H1 (cell line): Measurements from ENCODE around the gene NUP210L. TPM values are rescaled to one million over a fixed set of nuclear protein-coding genes. Genes with fewer than 3 reads are reported as not detected.

Source experiments
- CTCF ChIA-PET: fragments of 300-600 bp; sonication (Branson Sonifier 250); formaldehyde crosslinking; loops from one replicate; lab custom pipeline; 2021; ENCODE audit not compliant: partially characterized antibody; lab: Charles Lee
- POLR2A ChIA-PET: fragments of 300-600 bp; sonication (Branson Sonifier 250); formaldehyde crosslinking; loops from one replicate; lab custom pipeline; 2021; ENCODE audit warnings: inconsistent platforms; ENCODE audit not compliant: partially characterized antibody; lab: Charles Lee
- DNase-seq, 2 experiments: peaks; one replicate each; pipeline versions ENCODE4 v3.0.0 to v3.0.0-alpha.2; 2010 to 2022; ENCODE audit warnings: low spot score in 2 of 2, low read depth in 1 of 2, mixed read lengths in 1 of 2
- FAIRE-seq: peaks from 2 replicates; lab custom pipeline; 2011; peaks lifted over from hg19 to GRCh38; lab: Jason Lieb, UNC
- H2AFZ ChIP-seq: 2 replicates; pipeline ENCODE4 v1.8.1; 2012; ENCODE audit warnings: low read length, inconsistent platforms
- H2AK5ac ChIP-seq: 2 replicates; pipeline ENCODE4 v1.6.1; 2013; ENCODE audit warnings: low read depth, low read length
- H2BK120ac ChIP-seq: replicated peaks from 2 replicates; pipeline ENCODE3; 2013; ENCODE audit warnings: low read depth, low read length, inconsistent platforms
- H2BK12ac ChIP-seq: 2 replicates; pipeline ENCODE4 v1.6.1; 2013; ENCODE audit warnings: low read depth, low read length
- H2BK15ac ChIP-seq: 2 replicates; pipeline ENCODE4 v1.6.1; 2013; ENCODE audit warnings: low read length
- H2BK20ac ChIP-seq: 2 replicates; pipeline ENCODE4 v1.6.1; 2013; ENCODE audit warnings: low read length
- H2BK5ac ChIP-seq: 2 replicates; pipeline ENCODE4 v1.6.1; 2013; ENCODE audit warnings: low read depth, low read length
- H3K14ac ChIP-seq: 2 replicates; pipeline ENCODE4 v1.6.1; 2013; ENCODE audit warnings: inconsistent platforms; ENCODE audit not compliant: insufficient read length
- H3K18ac ChIP-seq: 2 replicates; pipeline ENCODE4 v1.6.1; 2013; ENCODE audit warnings: low read length; ENCODE audit errors: extremely low read depth
- H3K23ac ChIP-seq: 2 replicates; pipeline ENCODE4 v1.6.1; 2013; ENCODE audit warnings: inconsistent platforms; ENCODE audit not compliant: insufficient read length
- H3K23me2 ChIP-seq: 2 replicates; pipeline ENCODE4 v1.6.1; 2013; ENCODE audit warnings: low read depth, low read length
- H3K27ac ChIP-seq: 2 replicates; pipeline ENCODE4 v1.6.1; 2011; ENCODE audit warnings: low read depth, low read length, inconsistent platforms
- H3K27me3 ChIP-seq, 4 experiments: replicated peaks in 1 of 4; 1 replicate in 1 of 4; 2 replicates in 3 of 4; pipeline versions ENCODE4 v1.6.1 to v1.8.1; 2011 to 2013; ENCODE audit warnings: low read length in 3 of 4, mild to moderate bottlenecking in 3 of 4, inconsistent platforms in 2 of 4, mixed read lengths in 2 of 4, moderate library complexity in 1 of 4; ENCODE audit not compliant: control insufficient read depth in 3 of 4, insufficient read depth in 3 of 4; ENCODE audit errors: extremely low read depth in 1 of 4
- H3K36me3 ChIP-seq, 4 experiments: 2 replicates each; pipeline versions ENCODE4 v1.6.1 to v1.8.1; 2011 to 2013; ENCODE audit warnings: mild to moderate bottlenecking in 4 of 4, low read length in 3 of 4, moderate library complexity in 2 of 4, control low read depth in 1 of 4, inconsistent platforms in 1 of 4; ENCODE audit not compliant: insufficient read depth in 4 of 4, control insufficient read depth in 2 of 4
- H3K4ac ChIP-seq: replicated peaks from 2 replicates; pipeline ENCODE3; 2013; ENCODE audit warnings: low read length, low read depth, mixed read lengths, inconsistent platforms; ENCODE audit not compliant: insufficient read length
- H3K4me1 ChIP-seq, 4 experiments: replicated peaks in 1 of 4; 1 replicate in 1 of 4; 2 replicates in 3 of 4; pipeline versions ENCODE4 v1.6.1 to v1.8.1; 2011 to 2013; ENCODE audit warnings: low read length in 3 of 4, inconsistent platforms in 2 of 4, mixed read lengths in 1 of 4; ENCODE audit not compliant: insufficient read depth in 4 of 4, control insufficient read depth in 3 of 4
- H3K4me2 ChIP-seq, 2 experiments: 2 replicates each; pipeline versions ENCODE4 v1.6.1 to v1.8.1; 2011 to 2013; ENCODE audit warnings: low read depth in 2 of 2, low read length in 2 of 2, control low read depth in 1 of 2, inconsistent platforms in 1 of 2, mild to moderate bottlenecking in 1 of 2; ENCODE audit not compliant: insufficient read depth in 1 of 2
- H3K4me3 ChIP-seq, 4 experiments: fragments of 200-600, 300-600 bp in 1 of 4; sonication (generic), shearing (Covaris generic), sonication (Bioruptor Twin) in 1 of 4; 2 replicates each; pipeline versions ENCODE4 v1.5.1 to v1.8.1; 2011 to 2016; ENCODE audit warnings: low read length in 4 of 4, low read depth in 3 of 4, control low read depth in 2 of 4, inconsistent platforms in 2 of 4, mild to moderate bottlenecking in 2 of 4, mixed read lengths in 1 of 4, moderate library complexity in 1 of 4; ENCODE audit not compliant: insufficient read depth in 2 of 4; ENCODE audit errors: extremely low read depth in 1 of 4
- H3K56ac ChIP-seq: replicated peaks from 2 replicates; pipeline ENCODE3; 2013; ENCODE audit warnings: low read depth, mild to moderate bottlenecking, mixed read lengths, low read length, inconsistent platforms; ENCODE audit not compliant: insufficient read length
- H3K79me1 ChIP-seq: 2 replicates; pipeline ENCODE4 v1.6.1; 2013; ENCODE audit warnings: low read depth, low read length, control low read depth
- H3K79me2 ChIP-seq, 2 experiments: 2 replicates each; pipeline versions ENCODE4 v1.6.1 to v1.8.1; 2012 to 2013; ENCODE audit warnings: low read length in 2 of 2, mild to moderate bottlenecking in 2 of 2, inconsistent platforms in 1 of 2; ENCODE audit not compliant: insufficient read depth in 2 of 2, control insufficient read depth in 1 of 2
- H3K9ac ChIP-seq, 4 experiments: replicated peaks in 1 of 4; 1 replicate in 1 of 4; 2 replicates in 3 of 4; pipeline versions ENCODE4 v1.6.1 to v1.8.1; 2011 to 2013; ENCODE audit warnings: low read depth in 3 of 4, low read length in 3 of 4, control low read depth in 2 of 4, mild to moderate bottlenecking in 2 of 4, moderate library complexity in 2 of 4, inconsistent platforms in 1 of 4; ENCODE audit errors: extremely low read depth in 1 of 4
- H3K9me3 ChIP-seq, 2 experiments: 2 replicates each; pipeline versions ENCODE4 v1.6.1 to v1.8.1; 2012 to 2013; ENCODE audit warnings: mild to moderate bottlenecking in 2 of 2, moderate library complexity in 2 of 2, control low read depth in 1 of 2, inconsistent platforms in 1 of 2, low read depth in 1 of 2, low read length in 1 of 2, mixed read lengths in 1 of 2; ENCODE audit not compliant: insufficient read depth in 2 of 2
- H4K20me1 ChIP-seq, 2 experiments: replicated peaks in 1 of 2; 2 replicates each; pipeline versions ENCODE3 to v1.8.1; 2011 to 2013; ENCODE audit warnings: inconsistent platforms in 2 of 2, low read length in 2 of 2, mild to moderate bottlenecking in 1 of 2; ENCODE audit not compliant: insufficient read depth in 2 of 2, control insufficient read depth in 1 of 2
- H4K5ac ChIP-seq: 2 replicates; pipeline ENCODE4 v1.6.1; 2013; ENCODE audit warnings: low read length, low read depth, mixed read lengths, inconsistent platforms; ENCODE audit not compliant: insufficient read length
- H4K8ac ChIP-seq: 2 replicates; pipeline ENCODE4 v1.8.0; 2013; ENCODE audit warnings: mild to moderate bottlenecking, moderate library complexity, low read length, inconsistent platforms; ENCODE audit not compliant: insufficient read depth; ENCODE audit errors: extremely low read depth
- H4K91ac ChIP-seq: replicated peaks from 2 replicates; pipeline ENCODE3; 2013; ENCODE audit warnings: low read length, mixed read lengths, inconsistent platforms; ENCODE audit not compliant: insufficient read length
- NRF1 ChIP-seq: IDR thresholded peaks from 2 replicates; pipeline ENCODE4 v1.6.1; 2011; ENCODE audit warnings: mild to moderate bottlenecking, low read depth, low read length, improper control_type of control experiment
- polyA plus RNA-seq, 7 experiments: library from polyadenylated mRNA; depleted of rRNA in 3 of 7; stranded (reverse) in 5 of 7; unstranded in 2 of 7; fragments of >200 nt in 5 of 7; fragments of 200-250 nt in 2 of 7; gene quantifications; 1 replicate in 5 of 7; 2 replicates in 1 of 7; 4 replicates in 1 of 7; pipeline versions ENCODE4 v1.2.1 to v1.2.3, GENCODE V29; 2011 to 2013; ENCODE audit warnings: missing spikeins in 2 of 7, mixed read lengths in 2 of 7
- total RNA-seq: library from RNA; stranded (reverse); fragmentation: NEBNext Ultra II Directional; extraction: Animal tissue kit (Norgen Biotek cat#: 25700); gene quantifications from 2 replicates; pipeline ENCODE4 v1.2.1, GENCODE V29; 2021

The NUP210L gene
- total and polyA plus RNA-seq, 2 of the 8 experiments (the other 6 are each of a cell fraction or from before 2014, with no cell fraction given) = not detected

DNA sequence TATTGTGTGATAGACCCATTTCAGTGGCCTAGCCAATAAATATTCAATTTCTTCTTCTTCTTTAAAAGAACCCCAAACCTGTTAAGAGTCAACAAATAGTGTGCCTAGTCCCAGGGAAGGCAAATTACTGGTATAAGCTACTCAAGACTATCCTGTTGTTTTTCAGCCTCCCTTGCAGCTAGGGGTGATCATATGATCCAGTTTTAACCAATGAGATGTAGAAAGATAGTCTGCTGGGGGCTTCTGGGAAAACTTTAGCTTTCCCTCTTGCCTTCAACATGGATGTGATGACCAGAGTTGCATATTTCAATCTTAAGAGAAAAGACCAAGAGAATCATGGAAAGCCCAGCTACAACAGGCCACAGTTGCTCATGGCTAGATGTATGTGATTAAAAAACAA is 4.7 kb upstream of the NUP210L start:
- peaks cover 0 to 16% of the 10 kb centered on the region in 2 experiments; a peak in 2 of 4 replicates for H3K79me2 ChIP-seq
- no peak overlapping the region for H2BK12ac ChIP-seq
- no peaks in the 10 kb centered on the region; the same call in 1 of the 2 replicates for H3K23me2 ChIP-seq
- POLR2A ChIA-PET = interaction anchor here (0.8 to 1.9 kb wide), 10 partner anchors 8 to 166 kb away, joined by 3 to 10 read pairs (median 4); no protein-coding TSS in a partner anchor
- no peak overlapping the region for H2BK20ac ChIP-seq
- no peak overlapping the region for H4K8ac ChIP-seq
- no peaks in the 10 kb centered on the region for H3K9me3 ChIP-seq
- H3K36me3 ChIP-seq = peaks cover 11 to 89% (median 58%) of the 10 kb centered on the region in 4 experiments
- H3K18ac ChIP-seq = no peak overlapping the region
- no peak overlapping the region for H4K5ac ChIP-seq
- no peak for DNase-seq
- FAIRE-seq = no peak
- no peak overlapping the region for H3K14ac ChIP-seq
- H3K27me3 ChIP-seq = no peaks in the 10 kb centered on the region
- H2BK120ac ChIP-seq = no peak overlapping the region
- H2AK5ac ChIP-seq = no peak overlapping the region
- no peak overlapping the region for H3K9ac ChIP-seq
- no peak for TF ChIP-seq NRF1
- H3K79me1 ChIP-seq = no peaks in the 10 kb centered on the region
- H3K4me1 ChIP-seq = peaks cover 0 to 3% (median 0%) of the 10 kb centered on the region in 4 experiments; a peak in 1 of 7 replicates
- peaks cover 0 to 5% of the 10 kb centered on the region in 2 experiments for H4K20me1 ChIP-seq
- H4K91ac ChIP-seq = no peak overlapping the region
- CTCF ChIA-PET = interaction anchor here (0.6 to 1.3 kb wide), 4 partner anchors 10 to 172 kb away, joined by 3 read pairs; no protein-coding TSS in a partner anchor
- H3K23ac ChIP-seq = no peak overlapping the region
- H2AFZ ChIP-seq = no peak overlapping the region
- H3K56ac ChIP-seq = no peak overlapping the region
- no peak overlapping the region for H3K27ac ChIP-seq
- H3K4me2 ChIP-seq = no peak overlapping the region
- no peak overlapping the region for H3K4ac ChIP-seq
- H2BK5ac ChIP-seq = no peak overlapping the region
- H3K4me3 ChIP-seq = no peak overlapping the region
- H2BK15ac ChIP-seq = no peak overlapping the region
